OCI-LY1 (cell line): ENCODE measurements around the gene CIDEA.

Experiments used
- H2AFZ ChIP-seq: fragments of 200-600 bp; sonication (generic), shearing (Covaris generic); 2 replicates; pipeline ENCODE4 v1.6.0; 2014; ENCODE audit warnings: antibody characterized with exemption, mild to moderate bottlenecking, low read length
- H3F3A ChIP-seq: fragments of 200-600 bp; sonication (generic), shearing (Covaris generic); 2 replicates; pipeline ENCODE4 v1.6.0; 2014; ENCODE audit warnings: mild to moderate bottlenecking, antibody characterized with exemption, low read length, moderate library complexity; ENCODE audit not compliant: insufficient read depth
- H3K27ac ChIP-seq: fragments of 200-600 bp; sonication (generic); 2 replicates; pipeline ENCODE4 v1.5.1; 2014; ENCODE audit warnings: low read length, mixed run types, mild to moderate bottlenecking, low read depth; ENCODE audit not compliant: poor library complexity, severe bottlenecking
- H3K27me3 ChIP-seq: fragments of 200-600 bp; sonication (generic); 2 replicates; pipeline ENCODE4 v1.6.0; 2014; ENCODE audit warnings: antibody characterized with exemption, mild to moderate bottlenecking, low read length, moderate library complexity; ENCODE audit not compliant: insufficient read depth
- H3K36me3 ChIP-seq: fragments of 200-600 bp; sonication (generic); 2 replicates; pipeline ENCODE4 v1.6.1; 2014; ENCODE audit warnings: mild to moderate bottlenecking, antibody characterized with exemption, low read length, moderate library complexity, mixed read lengths; ENCODE audit not compliant: insufficient read depth
- H3K4me1 ChIP-seq: fragments of 200-600 bp; sonication (generic); 2 replicates; pipeline ENCODE4 v1.5.1; 2014; ENCODE audit warnings: mild to moderate bottlenecking, low read length, moderate library complexity; ENCODE audit not compliant: insufficient read depth, severe bottlenecking
- H3K4me2 ChIP-seq: fragments of 200-600 bp; sonication (generic), shearing (Covaris generic); 2 replicates; pipeline ENCODE4 v1.6.1; 2014; ENCODE audit warnings: low read length
- H3K4me3 ChIP-seq: fragments of 200-600 bp; sonication (generic); 2 replicates; pipeline ENCODE4 v1.5.1; 2014; ENCODE audit warnings: low read length, low read depth, mild to moderate bottlenecking, mixed read lengths; ENCODE audit not compliant: poor library complexity, severe bottlenecking
- H3K79me2 ChIP-seq: fragments of 200-600 bp; shearing (Covaris generic); 2 replicates; pipeline ENCODE4 v1.6.1; 2016; ENCODE audit warnings: mixed run types, low read length, mixed read lengths; ENCODE audit not compliant: insufficient read depth
- H3K9ac ChIP-seq: fragments of 200-600 bp; sonication (generic), shearing (Covaris generic); 2 replicates; pipeline ENCODE4 v1.6.1; 2014; ENCODE audit warnings: mild to moderate bottlenecking, low read length, mixed read lengths
- H3K9me2 ChIP-seq: fragments of 200-600 bp; sonication (generic), shearing (Covaris generic); 2 replicates; pipeline ENCODE4 v1.6.1; 2014; ENCODE audit warnings: low read depth, mild to moderate bottlenecking, low read length, mixed read lengths
- H3K9me3 ChIP-seq: fragments of 200-600 bp; shearing (Covaris generic); 2 replicates; pipeline ENCODE4 v1.6.1; 2014; ENCODE audit warnings: low read length, mixed read lengths
- H4K20me1 ChIP-seq: fragments of 200-600 bp; sonication (generic), shearing (Covaris generic); 2 replicates; pipeline ENCODE4 v1.6.0; 2016; ENCODE audit warnings: mild to moderate bottlenecking, low read length; ENCODE audit not compliant: insufficient read depth
- EZH2 ChIP-seq: fragments of 200-600 bp; sonication (generic), shearing (Covaris generic); IDR thresholded peaks from 2 replicates; pipeline ENCODE4 v1.8.0; 2017; ENCODE audit warnings: borderline replicate concordance, mixed run types, mild to moderate bottlenecking, antibody characterized with exemption, low read length, moderate library complexity, mixed read lengths
- TF ChIP-seq, protein P1 (sequence below): fragments of 200-600 bp; sonication (generic), shearing (Covaris generic); IDR thresholded peaks from 2 replicates; pipeline ENCODE4 v1.5.1; 2017; ENCODE audit warnings: mild to moderate bottlenecking, antibody characterized with exemption, low read length, moderate library complexity, mixed read lengths

CIDEA gene

DNA sequence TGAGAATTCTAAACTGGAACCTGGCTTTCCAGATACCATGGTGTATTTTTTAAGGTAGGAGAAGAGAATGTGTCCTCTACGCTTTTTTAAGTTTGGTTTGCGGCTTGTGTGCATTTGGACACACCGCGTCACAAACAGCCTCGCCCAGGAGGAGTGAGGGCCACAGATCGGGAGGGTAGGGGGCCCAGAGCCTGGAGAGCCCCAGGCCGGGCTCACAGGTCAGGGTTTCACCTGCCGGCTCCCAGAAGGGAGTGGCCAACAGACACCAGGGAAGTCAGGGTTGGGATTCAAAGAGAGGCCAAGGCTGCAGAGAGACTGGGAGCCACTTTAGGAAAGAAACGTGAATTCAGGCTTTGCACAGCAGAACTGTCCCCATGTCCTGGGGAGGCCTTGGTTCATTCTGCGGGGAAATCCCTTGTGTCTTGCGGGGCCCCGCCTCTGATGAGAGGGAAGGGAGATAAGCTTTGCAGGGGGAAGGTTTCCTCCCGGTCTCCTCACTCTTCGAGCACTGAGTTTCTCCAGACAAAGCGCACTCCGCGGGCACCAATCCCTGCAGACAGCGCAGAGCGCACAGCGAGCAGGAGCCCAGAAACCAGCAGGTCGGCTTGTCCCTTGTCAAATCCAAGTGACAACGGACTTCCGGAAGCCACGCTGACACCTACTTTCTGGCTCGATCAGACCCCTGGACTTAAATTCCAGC is 51.9 kb downstream of the CIDEA start:
- no peak overlapping the region for H3K27ac ChIP-seq
- no peak overlapping the region for H3K4me3 ChIP-seq
- no peaks in the 10 kb centered on the region for H3K4me1 ChIP-seq
- H3K9ac ChIP-seq = no peak overlapping the region
- no peak overlapping the region for H2AFZ ChIP-seq
- no peaks in the 10 kb centered on the region for H3K36me3 ChIP-seq
- H3K4me2 ChIP-seq = no peak overlapping the region
- TF ChIP-seq EZH2 = no peak
- TF ChIP-seq, protein P1, sequence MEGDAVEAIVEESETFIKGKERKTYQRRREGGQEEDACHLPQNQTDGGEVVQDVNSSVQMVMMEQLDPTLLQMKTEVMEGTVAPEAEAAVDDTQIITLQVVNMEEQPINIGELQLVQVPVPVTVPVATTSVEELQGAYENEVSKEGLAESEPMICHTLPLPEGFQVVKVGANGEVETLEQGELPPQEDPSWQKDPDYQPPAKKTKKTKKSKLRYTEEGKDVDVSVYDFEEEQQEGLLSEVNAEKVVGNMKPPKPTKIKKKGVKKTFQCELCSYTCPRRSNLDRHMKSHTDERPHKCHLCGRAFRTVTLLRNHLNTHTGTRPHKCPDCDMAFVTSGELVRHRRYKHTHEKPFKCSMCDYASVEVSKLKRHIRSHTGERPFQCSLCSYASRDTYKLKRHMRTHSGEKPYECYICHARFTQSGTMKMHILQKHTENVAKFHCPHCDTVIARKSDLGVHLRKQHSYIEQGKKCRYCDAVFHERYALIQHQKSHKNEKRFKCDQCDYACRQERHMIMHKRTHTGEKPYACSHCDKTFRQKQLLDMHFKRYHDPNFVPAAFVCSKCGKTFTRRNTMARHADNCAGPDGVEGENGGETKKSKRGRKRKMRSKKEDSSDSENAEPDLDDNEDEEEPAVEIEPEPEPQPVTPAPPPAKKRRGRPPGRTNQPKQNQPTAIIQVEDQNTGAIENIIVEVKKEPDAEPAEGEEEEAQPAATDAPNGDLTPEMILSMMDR = no peak
- peaks cover 13% of the 10 kb centered on the region; the same call in 1 of the 2 replicates for H3K27me3 ChIP-seq
- H3F3A ChIP-seq = no peaks in the 10 kb centered on the region
- no peaks in the 10 kb centered on the region for H3K9me3 ChIP-seq
- H3K79me2 ChIP-seq = no peaks in the 10 kb centered on the region
- H3K9me2 ChIP-seq = no peaks in the 10 kb centered on the region
- no peaks in the 10 kb centered on the region for H4K20me1 ChIP-seq

DNA sequence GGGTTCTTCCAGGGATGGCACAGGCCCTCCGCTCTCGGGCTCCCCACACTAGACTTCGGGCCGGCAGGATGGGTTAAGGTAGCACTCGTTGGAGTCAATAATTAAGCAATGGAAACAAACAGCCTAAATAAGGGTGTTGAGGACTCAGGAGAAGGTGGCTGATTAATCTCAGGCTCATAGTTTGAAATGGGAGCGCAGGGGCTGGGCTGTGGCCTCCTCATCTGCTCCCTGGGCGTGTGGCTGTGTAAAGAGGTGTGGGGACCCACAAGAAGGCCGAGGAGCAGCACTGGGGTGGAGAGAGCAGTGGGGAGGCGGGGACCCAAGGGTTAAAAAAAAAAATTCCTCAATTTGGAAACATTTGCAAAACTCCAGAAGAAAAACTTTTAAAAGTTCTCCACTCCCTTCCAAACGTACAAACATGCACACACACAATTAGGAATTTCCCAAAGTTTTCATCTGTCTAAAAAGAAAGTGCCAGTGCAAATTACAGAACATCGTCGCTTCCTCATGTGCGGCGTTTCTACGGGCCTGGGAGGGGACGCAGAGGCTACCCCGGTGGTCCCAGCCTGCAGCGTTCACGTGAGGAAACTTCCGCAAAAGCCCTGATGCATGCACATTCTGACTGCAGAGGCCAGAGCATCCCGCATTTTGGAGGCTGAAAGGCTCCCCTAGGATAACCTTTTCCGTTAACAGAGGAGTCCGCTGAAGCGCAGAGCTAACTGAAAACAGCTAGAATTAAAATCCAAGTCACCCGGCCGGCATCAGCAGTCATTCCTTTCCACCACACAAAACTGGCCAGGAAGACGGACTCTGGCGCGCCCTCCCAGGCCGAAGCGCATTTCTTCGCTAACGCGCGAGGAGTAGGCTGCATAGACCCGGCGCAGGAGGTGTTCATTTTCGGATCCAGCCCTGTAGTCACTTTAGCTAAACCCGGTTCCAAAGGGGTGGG is 52.9 kb downstream of the CIDEA start:
- Histone ChIP-seq H3K9me2 (no peaks in the 10 kb centered on the region), H4K20me1 (no peaks in the 10 kb centered on the region), H3F3A (no peaks in the 10 kb centered on the region), H3K4me2 (peak overlapping the region; percentile 16), H3K79me2 (no peaks in the 10 kb centered on the region), H3K4me1 (no peaks in the 10 kb centered on the region), H3K27ac (no peak overlapping the region), H3K36me3 (no peaks in the 10 kb centered on the region; the same call in 1 of the 2 replicates), H2AFZ (no peak overlapping the region), H3K27me3 (peaks cover 17% of the 10 kb centered on the region; the same call in 1 of the 2 replicates), H3K9ac (no peak overlapping the region), H3K9me3 (peaks cover 6% of the 10 kb centered on the region), H3K4me3 (no peak overlapping the region)
- TF ChIP-seq, protein P1 = no peak
- TF ChIP-seq EZH2 = no peak

DNA sequence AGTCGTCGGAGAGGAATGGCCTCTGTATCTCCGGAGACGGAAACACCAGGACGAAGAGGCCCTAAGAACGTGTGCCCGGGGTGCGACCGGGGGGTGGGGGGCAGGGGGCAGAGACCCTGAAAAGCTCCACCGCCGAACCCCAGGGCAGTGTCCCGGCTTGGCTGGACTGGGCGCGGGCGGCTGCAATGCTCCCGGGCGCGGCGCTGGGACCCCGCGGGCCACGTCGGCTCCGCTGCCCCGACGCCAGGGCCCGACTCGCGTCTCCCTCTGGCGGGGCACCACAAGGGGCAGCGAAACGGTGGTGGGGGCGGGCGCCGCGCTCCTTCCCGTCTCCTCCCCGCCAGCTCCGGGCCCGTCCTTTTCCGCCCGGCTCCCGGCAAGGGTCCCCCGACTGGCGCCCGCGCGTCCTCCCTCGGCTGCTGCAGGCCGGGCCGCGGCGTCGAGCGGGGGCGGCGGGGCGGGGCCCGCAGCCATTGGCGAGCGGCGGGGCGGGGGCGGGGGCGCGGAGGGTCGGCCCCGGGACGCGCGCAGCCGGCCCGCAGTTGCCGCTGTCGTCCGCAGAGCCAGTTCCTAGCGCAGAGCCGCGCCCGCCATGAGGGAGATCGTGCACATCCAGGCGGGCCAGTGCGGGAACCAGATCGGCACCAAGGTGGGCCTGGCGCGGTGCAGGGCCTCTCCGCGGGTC is 53.7 kb downstream of the CIDEA start, which contains the start of gene TUBB6:
TSS of gene TUBB6 (plus strand) at position 541 of the 685 bp plus-strand sequence. CDS start at position 593, 52 bp downstream.
- no peaks in the 10 kb centered on the region for H4K20me1 ChIP-seq
- no peaks in the 10 kb centered on the region for H3K4me1 ChIP-seq
- H3K9me2 ChIP-seq = no peaks in the 10 kb centered on the region
- H3K9me3 ChIP-seq = peaks cover 11% of the 10 kb centered on the region
- no peaks in the 10 kb centered on the region for H3K79me2 ChIP-seq
- H3K9ac ChIP-seq = no peak within 1 kb of the TSS
- H3K36me3 ChIP-seq = no peaks in the 10 kb centered on the region; the same call in 1 of the 2 replicates
- TF ChIP-seq EZH2 = no peak
- TF ChIP-seq, protein P1 = no peak
- no peak within 1 kb of the TSS for H2AFZ ChIP-seq
- no peak within 1 kb of the TSS for H3K4me3 ChIP-seq
- peaks cover 17% of the 10 kb centered on the region; the same call in 1 of the 2 replicates for H3K27me3 ChIP-seq
- H3F3A ChIP-seq = no peaks in the 10 kb centered on the region
- peak within 1 kb of the TSS; percentile 25 for H3K4me2 ChIP-seq
- no peak within 1 kb of the TSS for H3K27ac ChIP-seq
